ENCODE measurements around the gene UBXN10. TPM values are rescaled to one million over a fixed set of nuclear protein-coding genes. Genes with fewer than 3 reads are reported as not detected.

The UBXN10 gene
- total and polyA plus RNA-seq, 2 experiments from 2014 or later, result 0.63 to 1.2 TPM

- TF ChIP-seq EZH2phosphoT487 (IDR thresholded peaks at IDR 0.05; ENCODE audit: low read depth, severe bottlenecking, unreplicated experiment) (no peak), CTCF (IDR thresholded peaks at IDR 0.05; ENCODE audit: poor library complexity) (no peak), EZH2 (IDR thresholded peaks at IDR 0.05; ENCODE audit: borderline replicate concordance) (no peak)
- no peak overlapping the region for H3K4me2 ChIP-seq
- no peak for DNase-seq (ENCODE audit: low spot score)
- H3K27ac ChIP-seq, result no peak overlapping the region
- no peaks in the 10 kb centered on the region for H3K9me3 ChIP-seq (ENCODE audit: low read depth)
- no peaks in the 10 kb centered on the region for H3K9me2 ChIP-seq (replicated peaks; ENCODE audit: insufficient read depth)
- H3K27me3 ChIP-seq, result no peaks in the 10 kb centered on the region
- H3K4me3 ChIP-seq, result no peak overlapping the region
- peaks cover 7% of the 10 kb centered on the region for H3K4me1 ChIP-seq (ENCODE audit: insufficient read depth)
- no peaks in the 10 kb centered on the region for H3K36me3 ChIP-seq (replicated peaks; ENCODE audit: insufficient read depth, low read depth)
- H4K20me1 ChIP-seq (ENCODE audit: insufficient read depth, poor library complexity, severe bottlenecking), result no peaks in the 10 kb centered on the region
- H2AFZ ChIP-seq, result no peak overlapping the region
- no peaks in the 10 kb centered on the region for H3K79me2 ChIP-seq
Measured at GRCh38 chr1:20182415-20182814, 3.5 kb upstream of the UBXN10 start.

- no peaks in the 10 kb centered on the region for H3K27me3 ChIP-seq
- H3K36me3 ChIP-seq (replicated peaks; ENCODE audit: insufficient read depth, low read depth), result no peaks in the 10 kb centered on the region
- peaks cover 7% of the 10 kb centered on the region for H3K4me1 ChIP-seq (ENCODE audit: insufficient read depth)
- 84% methylated on average over 10 of the region's 10 CpGs for WGBS (ENCODE audit: low lambda C conversion rate, missing lambda C conversion rate)
- H3K4me3 ChIP-seq, result no peak overlapping the region
- H3K9me3 ChIP-seq (ENCODE audit: low read depth), result no peaks in the 10 kb centered on the region
- H3K4me2 ChIP-seq, result no peak overlapping the region
- H4K20me1 ChIP-seq (ENCODE audit: insufficient read depth, poor library complexity, severe bottlenecking), result no peaks in the 10 kb centered on the region
- TF ChIP-seq EZH2phosphoT487 (IDR thresholded peaks at IDR 0.05; ENCODE audit: low read depth, severe bottlenecking, unreplicated experiment), result no peak
- TF ChIP-seq CTCF (IDR thresholded peaks at IDR 0.05; ENCODE audit: poor library complexity), result no peak
- TF ChIP-seq EZH2 (IDR thresholded peaks at IDR 0.05; ENCODE audit: borderline replicate concordance), result no peak
- H3K9me2 ChIP-seq (replicated peaks; ENCODE audit: insufficient read depth), result no peaks in the 10 kb centered on the region
- DNase-seq (ENCODE audit: low spot score), result no peak
- H3K79me2 ChIP-seq, result no peaks in the 10 kb centered on the region
- H3K27ac ChIP-seq, result no peak overlapping the region
- no peak overlapping the region for H2AFZ ChIP-seq
Measured at GRCh38 chr1:20183035-20183434, 2.9 kb upstream of the UBXN10 start.

DNA sequence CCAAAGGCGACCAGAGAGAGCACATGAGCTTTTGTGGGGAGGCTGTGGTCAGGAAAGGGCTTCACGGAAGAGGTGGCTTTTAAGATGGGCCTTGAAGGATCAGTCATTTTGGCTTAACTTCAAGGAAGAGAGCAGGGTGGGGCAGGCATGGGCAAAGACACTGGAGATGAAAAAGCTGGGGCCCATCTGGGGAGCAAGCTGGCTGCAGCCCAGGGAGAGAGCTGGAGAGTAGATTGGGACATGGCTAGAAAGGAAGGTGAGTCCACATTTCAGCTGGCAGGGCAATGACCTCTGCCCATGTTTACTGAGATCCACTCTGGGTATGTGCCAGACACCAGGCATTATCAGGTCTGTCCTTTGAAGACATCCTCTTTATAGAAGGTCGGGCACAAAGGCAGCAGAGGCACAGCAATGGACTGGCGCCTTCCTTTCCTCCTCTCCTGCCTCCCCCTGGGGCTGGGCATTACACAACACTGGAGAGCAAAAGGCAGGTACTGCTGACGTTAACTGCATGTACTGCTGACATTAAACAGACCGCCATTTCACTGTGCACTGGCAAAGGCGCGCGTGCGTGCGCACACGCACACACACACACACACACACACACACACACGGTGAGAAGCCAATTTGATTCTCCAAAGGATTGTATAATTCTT, 2.2 kb upstream of the UBXN10 start:
- H2AFZ ChIP-seq, result no peak overlapping the region
- H3K4me3 ChIP-seq, result no peak overlapping the region
- H3K4me1 ChIP-seq (ENCODE audit: insufficient read depth), result peaks cover 7% of the 10 kb centered on the region
- no peak overlapping the region for H3K4me2 ChIP-seq
- H3K79me2 ChIP-seq, result no peaks in the 10 kb centered on the region
- DNase-seq (ENCODE audit: low spot score), result peak; percentile 46
- H3K9me3 ChIP-seq (ENCODE audit: low read depth), result no peaks in the 10 kb centered on the region
- no peaks in the 10 kb centered on the region for H3K9me2 ChIP-seq (replicated peaks; ENCODE audit: insufficient read depth)
- no peak for TF ChIP-seq EZH2 (IDR thresholded peaks at IDR 0.05; ENCODE audit: borderline replicate concordance)
- no peak for TF ChIP-seq CTCF (IDR thresholded peaks at IDR 0.05; ENCODE audit: poor library complexity)
- no peak for TF ChIP-seq EZH2phosphoT487 (IDR thresholded peaks at IDR 0.05; ENCODE audit: low read depth, severe bottlenecking, unreplicated experiment)
- no peak overlapping the region for H3K27ac ChIP-seq
- no peaks in the 10 kb centered on the region for H3K36me3 ChIP-seq (replicated peaks; ENCODE audit: insufficient read depth, low read depth)
- no peaks in the 10 kb centered on the region for H3K27me3 ChIP-seq
- no peaks in the 10 kb centered on the region for H4K20me1 ChIP-seq (ENCODE audit: insufficient read depth, poor library complexity, severe bottlenecking)
- WGBS (ENCODE audit: low lambda C conversion rate, missing lambda C conversion rate), result 75% methylated on average over 13 of the region's 13 CpGs
